Glomerular endothelial cell (primary cell): ENCODE measurements around the gene PSAP. TPM values are rescaled to one million over a fixed set of nuclear protein-coding genes. Genes with fewer than 3 reads are reported as not detected.
"Not testable (repeated sequence)": the region's sequence is repeated elsewhere in the genome, so short reads cannot be mapped to it uniquely, and the experiment has no call there.

Source experiments
- DNase-seq: peaks from one replicate; pipeline ENCODE4 v3.0.0-alpha.2; 2011; ENCODE audit warnings: low read depth, low spot score; ENCODE audit errors: extremely low read depth
- total RNA-seq: library from RNA; depleted of rRNA; stranded (reverse); fragments of >200 nt; gene quantifications from 2 replicates; pipeline ENCODE4 v1.2.3, GENCODE V29; 2015

PSAP gene
- 1,624 and 1,972 TPM in 2 replicates for total RNA-seq

DNA sequence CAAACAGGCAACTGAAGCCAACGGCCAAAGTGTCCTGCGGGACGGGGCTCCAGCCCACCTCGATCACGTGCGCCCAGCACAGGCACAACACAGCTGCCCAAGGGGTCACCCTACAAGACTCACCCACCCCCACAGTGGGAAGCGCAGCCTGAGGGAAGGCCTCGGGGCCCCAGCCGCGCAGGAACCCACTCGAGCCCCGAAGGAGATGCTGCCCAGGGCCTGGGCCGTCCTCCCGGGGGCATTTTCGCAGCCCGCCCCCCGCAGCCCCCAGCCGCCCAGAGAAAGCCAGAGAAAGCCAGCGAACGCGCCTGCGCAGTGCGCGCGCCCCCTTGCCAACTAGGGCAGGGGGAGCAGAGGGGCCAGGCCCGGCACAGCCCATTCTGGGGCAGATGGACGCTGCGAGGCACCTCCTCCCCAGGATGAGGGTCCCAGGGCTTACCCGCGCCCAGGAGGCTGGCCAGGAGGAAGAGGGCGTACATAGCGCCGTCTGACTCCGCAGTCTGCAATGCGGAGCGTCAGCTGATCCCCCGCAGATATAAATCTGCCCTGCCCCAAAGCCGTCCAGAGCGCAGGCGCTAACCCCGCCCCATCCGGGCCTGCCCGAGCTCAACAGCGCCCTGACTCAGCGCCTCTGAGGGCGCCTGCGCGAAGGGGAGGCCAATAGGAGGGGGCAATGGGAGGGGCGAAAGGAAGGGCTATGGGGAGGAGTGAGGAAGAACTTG lies at the start of gene PSAP:
Gene PSAP, minus strand, starts transcription at position 509 of the 722 bp plus-strand sequence. Its CDS starts 30 bp downstream, at position 479.
- peak; percentile 79 for DNase-seq

DNA sequence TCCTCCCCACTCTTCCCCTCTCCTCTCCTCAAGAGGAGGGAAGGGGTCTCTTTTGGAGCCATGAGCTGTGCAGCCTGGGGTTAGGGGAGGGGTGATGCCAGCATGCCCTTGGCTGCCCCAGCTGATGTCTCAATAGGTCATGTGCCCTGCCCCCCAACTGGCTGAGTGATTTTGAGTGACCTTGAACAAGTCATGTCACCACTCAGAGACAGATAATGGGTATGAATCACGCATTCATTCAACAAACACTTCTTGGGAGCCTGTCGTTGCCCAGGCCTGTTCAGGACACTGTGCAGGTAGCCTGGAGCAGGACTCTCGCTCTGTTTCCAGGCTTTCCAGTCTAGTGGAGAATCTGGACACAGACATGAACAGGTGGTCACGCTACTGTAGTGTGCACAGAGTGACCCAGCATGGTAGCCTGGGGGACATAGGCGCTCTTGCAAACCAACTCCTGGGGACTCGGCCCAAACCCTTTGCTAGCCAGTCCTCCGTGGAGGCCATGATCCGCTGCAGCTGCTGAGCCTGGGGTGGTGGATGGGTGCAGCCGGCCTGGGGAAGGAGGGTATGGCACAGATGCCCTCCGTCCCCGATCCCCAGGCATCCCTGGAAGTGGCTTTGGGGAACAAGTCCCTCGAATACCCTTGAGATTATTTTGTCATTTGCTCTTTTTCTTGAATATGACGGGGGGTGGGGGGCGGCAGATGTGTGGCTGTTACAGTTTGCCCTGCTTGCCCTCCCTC lies 49.6 kb upstream of the PSAP start:
- DNase-seq, result no peak

DNA sequence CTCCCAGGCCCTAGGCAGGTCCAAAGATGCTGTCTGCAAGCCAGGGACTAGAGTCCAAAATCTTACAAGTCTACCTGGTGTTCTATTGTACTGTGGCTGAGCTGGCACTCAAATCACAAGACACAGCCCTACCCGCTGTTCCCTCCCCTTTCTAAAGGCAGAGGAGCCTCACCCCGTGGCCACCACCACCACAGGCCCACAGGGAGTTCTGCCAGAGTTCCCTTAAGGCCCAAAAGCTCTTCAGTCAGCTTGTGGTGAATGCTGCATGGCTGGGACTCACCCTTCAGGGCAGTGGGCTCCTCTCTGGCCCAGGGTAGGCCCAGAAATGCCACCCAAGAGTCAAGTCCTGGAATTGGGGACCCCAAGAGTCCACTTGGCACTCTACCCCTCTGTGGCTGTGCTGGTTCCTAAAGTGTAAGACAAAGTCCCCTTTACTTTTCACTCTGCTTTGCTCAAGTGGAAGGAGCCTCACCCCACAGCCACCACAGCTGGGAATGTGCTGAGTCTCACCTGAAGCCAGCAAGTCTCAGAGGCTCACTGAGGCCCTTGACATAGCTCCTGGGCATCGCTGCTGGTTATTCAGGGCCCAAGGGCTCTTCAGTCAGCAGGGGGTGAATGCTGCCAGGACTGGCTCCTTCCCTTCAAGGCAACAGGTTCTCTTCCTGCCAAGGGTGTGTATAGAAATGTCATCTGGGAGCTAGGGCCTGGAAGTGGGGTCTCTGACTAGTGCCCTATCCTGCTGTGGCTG lies 48.8 kb upstream of the PSAP start:
- no peak for DNase-seq

DNA sequence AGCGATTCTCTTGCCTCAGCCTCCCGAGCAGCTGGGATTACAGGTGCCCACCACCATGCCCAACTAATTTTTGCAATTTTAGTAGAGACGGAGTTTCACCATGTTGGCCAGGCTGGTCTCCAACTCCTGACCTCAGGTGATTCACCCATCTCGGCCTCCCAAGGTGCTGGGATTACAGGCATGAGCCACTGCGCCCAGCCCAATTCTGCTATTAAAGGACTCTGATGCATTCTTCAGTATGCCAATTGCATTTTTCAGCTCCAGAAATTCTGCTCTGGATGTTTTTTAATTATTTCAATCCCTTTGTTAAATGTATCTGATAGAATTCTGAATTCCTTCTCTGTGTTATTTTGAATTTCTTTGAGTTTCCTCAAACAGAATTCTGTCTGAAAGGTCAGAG lies 47.3 kb upstream of the PSAP start:
- not testable (repeated sequence) for DNase-seq

DNA sequence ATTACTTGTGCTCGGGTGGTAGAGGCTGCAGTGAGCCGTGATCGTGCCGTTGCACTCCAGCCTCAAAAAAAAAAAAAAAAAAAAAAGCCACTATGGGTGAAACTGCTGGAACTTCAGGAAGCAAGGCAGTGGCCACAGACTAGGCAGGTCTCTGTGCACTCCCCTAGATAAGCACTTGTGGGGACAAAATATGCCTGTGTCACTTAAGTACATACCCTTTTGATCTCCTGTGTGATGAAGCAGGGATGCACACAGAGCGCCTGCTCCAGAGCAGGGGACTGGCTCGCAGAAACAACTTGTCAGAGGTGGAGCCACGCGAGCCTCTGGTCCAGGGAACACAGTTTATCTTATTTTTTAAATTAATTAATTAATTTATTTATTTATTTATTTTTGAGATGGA lies 42.9 kb upstream of the PSAP start:
- no peak for DNase-seq

DNA sequence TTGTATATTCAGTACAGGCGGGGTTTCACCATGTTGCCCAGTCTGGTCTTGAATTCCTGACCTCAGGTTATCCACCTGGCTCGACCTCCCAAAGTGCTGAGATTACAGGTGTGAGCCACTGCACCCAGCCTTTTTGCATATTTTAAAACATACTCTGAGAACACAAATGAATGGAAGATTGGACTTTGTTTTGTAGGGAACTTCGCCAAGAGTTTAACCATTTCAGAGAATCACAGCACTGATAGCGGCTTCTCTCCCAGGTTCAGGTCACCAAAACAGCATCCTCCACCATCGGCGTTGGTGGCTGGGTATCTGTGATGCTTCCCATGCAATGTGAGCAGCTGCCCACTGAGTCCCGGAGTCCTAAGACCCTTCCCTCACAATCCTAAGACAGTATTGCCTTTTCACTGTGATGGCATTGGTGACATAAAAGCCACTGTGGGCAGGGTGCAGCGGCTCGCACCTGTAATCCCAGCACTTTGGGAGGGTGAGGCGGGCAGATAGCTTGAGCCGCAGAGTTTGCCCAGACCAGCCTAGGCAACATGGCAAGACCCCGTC lies 42.3 kb upstream of the PSAP start:
- no peak for DNase-seq

DNA sequence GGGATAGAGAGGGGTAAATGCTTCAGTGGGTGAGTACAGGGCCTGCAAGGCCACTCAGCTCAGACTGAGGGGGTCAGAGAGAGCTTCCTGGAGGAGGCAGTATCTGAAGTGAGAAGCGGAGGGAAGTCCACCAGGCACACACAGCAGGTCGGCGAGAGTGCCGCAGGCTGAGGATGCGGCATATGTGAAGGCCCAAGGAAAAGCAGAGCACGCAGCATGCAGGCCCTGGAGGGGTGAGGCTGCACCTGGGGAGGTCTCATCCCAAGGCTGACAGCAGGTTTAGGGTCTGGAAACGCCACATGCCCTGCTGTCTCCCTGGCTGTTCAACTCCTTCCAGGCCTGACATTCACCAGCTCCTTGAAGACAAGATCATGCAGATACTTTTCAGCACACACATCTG lies 40.4 kb upstream of the PSAP start:
- DNase-seq, result no peak

DNA sequence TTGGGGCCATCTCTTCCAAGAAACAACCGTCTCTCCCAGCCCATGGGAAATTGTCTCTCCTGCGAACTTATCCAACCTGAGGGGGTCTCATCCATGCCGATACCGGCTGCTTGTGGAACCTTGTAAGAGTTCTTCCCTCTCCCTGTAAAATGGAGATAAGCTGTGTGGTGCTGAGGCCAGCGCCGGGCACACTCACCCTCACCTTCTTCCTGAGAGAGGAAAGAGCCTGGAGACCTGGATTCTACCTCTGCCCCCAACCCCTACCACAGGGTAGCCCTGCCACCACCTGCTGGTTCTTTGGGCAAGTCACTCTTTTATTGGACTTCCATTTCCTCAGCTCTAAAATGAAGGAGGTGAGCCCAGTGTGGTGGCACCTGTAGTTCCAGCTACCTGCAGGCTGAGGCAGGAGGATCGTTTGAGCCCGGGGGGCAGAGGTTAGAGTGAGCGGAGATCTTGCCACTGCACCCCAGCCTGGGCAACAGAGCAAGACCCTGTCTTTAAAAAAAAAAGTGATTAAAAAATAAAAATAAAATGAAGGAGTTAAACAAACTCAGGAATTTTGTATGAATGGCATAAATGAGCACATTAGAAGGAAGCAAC lies 38.4 kb upstream of the PSAP start:
- no peak for DNase-seq

DNA sequence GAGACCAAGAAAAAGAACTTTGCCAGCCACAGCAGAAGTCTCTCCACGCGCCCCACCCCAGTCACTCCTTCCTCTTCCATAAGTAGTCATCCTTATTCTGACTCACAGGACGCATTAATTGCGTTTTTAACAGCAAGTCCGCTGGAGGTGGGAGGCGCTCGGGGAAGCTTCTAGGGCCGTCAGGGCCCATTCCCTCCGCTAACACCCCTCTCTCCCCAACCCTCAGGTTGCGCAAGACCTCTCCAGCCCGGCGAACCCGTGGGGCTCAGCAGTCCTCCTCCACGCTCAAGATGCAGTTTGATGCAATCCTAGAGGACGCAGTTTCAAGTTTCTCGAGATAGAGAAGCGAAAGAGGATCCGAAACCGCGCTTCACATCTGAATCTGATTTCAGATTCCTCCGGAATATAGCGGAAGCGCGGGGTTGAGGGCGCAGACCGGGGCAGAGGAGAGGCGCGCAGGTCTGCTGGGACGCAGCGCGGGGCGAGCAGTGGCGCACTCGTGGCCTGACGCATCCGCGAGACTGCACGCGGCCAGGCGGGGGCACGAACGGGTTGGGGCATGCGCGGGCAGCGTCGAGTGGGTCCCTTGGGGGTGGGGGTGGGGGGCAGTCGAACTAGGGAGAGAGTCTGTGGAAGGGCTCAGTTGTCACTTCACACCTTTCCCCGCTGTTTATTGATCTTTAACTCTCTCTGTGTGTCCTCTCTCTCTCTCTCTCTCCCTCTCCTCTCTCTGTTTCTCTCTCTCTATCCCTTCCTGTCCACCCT lies 37.8 kb upstream of the PSAP start:
- DNase-seq, result no peak

DNA sequence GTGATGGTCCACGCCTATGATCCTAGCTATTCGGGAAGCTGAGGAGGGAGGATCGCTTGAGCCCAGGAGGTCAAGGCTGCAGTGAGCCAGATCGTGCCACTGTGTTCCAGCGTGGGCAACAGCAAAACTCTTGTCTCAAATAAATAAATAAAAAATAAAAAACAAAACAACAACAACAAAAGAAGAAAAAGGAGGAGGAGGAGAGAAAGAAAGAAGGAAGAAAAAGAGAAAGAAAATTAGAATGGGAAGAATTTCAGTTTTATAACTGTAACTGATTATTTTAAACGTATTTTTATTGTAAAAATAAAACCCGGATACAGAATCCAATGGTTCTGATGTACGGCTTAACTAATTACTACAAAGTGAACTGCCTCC lies 37.2 kb upstream of the PSAP start:
- no peak for DNase-seq

DNA sequence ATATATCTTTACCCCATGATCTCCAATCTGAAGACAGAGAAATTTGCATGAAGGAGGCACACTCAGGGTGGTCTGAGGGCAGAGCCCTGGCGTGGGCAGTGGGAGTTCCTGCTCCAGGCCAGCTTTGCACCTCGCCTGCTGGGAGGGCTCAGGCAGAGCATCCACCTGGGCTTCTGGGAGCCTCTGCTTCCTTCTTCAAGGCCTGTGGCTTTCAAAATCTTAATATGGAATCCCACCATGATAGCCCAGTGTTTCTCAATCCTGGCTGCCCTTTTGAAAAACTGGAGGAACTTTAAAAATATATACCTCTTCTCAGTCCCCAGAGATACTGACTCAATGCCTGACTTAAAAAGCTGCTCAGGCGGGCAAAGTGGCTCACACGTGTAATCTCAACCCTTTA lies 36.7 kb upstream of the PSAP start:
- DNase-seq, result no peak

DNA sequence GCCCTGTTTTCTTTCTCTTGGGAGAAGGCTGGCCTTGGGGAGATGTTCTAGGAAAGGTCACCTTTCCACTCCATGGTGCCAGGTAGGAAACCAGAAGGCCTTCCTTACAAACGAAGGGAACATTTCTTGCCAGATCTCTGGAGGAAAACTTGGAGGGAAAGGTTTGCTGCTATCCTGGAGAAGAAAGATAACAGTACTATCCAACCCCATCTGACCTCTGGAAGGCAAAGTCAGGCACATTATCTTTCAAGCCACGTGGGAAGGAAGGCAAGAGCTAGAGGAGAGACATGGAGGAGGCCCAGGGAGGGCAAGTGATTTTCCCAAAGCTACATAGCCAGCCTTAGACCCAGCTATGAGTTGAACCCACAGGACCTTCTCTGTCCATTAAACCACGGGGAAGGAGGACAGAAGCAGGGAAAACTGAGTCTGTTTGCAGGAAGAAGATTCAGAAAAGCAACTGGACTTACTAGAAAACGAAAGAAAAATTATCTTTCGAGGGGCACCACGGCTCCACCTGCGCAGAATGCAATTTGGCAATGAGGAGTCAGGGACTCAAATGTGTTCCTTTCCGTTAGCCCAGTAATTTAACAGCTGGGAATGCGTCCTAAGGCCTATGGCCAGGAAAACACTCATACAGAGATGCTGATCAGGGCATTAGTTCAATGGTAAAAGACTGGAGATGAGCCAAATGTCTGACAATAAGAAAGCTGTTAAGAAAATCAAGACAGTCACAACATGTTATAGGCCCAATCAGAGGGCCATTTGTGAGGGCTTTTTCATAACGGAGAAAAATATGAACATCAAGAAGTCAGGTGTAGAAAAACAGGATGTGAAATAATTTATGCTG lies 32.0 kb upstream of the PSAP start:
- no peak for DNase-seq

DNA sequence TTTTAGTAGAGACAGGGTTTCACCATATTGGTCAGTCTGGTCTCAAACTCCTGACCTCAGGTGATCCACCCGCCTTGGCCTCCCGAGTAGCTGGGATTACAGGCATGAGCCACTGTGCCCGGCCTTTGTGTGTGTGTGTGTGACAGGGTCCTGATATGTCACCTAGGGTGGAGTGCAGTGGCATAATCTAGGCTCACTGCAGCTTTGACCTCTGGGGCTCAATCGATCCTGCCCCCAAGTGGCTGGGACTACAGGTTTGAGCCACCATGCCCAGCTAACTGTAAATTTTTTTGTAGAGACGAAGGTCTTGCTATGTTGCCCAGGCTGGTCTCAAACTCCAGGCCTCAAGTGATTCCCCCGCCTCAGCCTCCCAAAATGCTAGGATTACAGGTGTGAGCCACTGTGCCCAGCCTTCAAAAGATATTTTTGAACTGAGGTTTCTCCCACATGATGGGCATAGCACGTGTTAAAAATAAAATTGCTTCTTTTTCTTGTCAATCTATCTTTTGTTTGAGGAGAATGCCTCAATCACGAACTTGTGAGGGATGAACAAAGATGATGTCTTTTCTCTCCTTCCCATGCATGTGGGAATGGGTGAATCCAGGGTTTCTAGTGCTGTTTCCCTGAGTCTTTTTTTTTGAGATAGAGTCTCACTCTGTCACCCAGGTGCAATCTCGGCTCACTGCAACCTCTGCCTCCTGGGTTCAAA lies 30.8 kb upstream of the PSAP start:
- no peak for DNase-seq

DNA sequence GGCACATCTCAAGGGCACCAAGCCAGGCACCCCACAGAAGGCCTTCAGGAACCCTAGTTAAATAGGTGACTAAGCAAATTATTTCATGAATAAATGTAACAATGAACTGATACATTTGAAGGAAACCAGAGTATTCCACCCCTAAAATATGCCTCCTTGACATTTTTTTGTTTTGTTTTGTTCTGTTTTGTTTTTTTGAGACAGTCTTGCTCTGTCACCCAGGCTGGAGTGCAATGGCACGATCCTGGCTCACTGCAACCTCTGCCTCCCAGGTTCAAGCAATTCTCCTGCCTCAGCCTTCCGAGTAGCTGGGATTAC lies 30.2 kb upstream of the PSAP start:
- not testable (repeated sequence) for DNase-seq

DNA sequence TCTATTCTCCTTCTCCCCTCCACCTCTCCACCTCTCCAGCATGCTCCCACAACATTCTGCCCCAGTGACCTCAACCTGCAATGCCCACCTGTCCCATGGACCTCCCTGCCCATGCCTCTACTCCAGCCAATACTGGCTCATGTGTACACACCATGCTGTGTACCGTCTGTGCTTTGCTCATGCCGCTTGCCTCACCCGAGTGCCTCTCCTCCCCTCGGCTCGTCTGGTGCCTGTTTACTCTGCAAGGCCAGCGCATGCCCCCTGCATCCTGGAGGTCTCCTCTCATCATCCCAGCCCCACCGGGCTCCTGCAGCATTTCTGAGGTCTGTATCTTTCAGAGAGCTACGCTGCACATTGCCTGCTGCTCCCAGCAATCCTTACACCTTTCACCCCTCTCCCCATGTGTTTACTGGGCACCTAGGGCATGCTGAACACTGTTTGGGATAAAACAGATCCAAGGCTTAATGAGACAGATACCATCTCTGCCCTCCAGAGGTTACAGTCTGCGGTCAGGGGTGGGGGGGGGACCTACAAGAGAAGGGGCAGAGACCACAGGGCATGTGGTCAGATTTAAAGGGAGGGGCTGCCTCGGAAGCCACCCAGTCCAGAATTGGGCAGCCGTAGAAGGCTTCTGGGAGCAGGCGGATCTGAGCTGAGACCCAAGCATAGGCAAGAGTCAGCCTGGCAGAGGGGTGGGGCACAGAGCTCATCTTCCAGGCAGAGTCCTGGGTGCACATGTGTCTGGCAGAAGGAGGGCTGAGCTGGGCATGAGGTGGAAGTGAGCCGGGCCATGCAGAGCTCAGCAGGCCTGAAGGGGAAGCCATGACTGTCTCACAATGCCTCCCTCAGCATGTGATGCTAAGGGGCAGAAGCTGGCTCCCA lies 29.6 kb upstream of the PSAP start:
- no peak for DNase-seq

DNA sequence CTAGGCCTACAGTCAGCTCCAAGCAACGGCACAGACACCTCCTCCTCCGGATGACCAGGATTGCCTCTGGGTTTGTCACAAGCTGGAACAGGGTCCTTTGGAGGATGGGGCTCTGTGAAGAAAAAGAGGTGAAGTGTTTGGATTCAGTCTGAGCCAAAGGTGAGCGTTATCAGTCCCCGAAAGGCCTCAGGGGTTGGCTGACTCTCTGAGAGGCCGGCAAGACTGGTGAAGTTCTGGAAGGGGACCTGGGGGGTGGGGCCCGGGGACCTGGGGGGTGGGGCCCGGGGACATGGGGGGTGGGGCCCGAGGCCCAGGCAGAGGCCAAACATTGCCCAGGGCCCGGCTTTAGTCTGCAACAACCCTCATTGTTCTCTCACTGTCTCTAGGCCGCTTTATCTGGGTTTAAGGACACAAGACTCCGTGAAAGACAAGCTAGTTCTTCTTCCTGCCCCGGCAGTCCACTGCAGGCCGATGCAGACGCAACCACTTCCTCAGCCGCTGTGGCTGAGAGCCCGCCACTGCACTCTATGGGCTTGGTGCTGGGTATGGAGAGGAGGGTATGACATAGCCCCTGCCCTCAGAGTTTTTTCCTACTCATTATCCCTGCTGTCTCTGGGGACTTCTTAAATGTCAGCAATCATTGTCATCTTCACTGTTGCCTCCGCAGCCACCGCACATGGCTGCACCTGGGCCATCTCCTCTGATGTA lies 27.4 kb upstream of the PSAP start:
- no peak for DNase-seq

DNA sequence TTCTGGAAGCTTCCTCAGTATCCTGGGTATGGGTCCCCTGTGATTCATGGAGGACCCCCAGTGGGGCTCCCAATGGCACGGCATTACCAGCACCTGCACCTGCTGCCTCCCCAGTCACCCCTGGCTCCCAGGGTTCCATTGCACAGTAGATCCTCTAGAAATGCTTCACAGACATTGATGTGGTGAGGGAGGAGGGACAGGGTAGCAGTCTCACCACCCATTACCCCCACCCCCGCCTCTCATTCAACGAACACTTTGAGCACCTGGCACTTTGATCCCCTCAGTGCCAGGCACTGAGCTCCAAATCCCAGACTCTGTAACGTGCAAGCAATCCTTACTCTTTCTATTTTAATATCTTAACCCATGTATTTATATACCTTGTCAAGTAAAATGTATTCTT lies 26.8 kb upstream of the PSAP start:
- no peak for DNase-seq
